Liver (tissue), 3 donors: ENCODE measurements around the gene MYO15B.

ENCODE experiments used
- ATF3 ChIP-seq: IDR thresholded peaks from 2 replicates; pipeline ENCODE4 v1.6.1; 2016; ENCODE audit warnings: antibody characterized with exemption
- CTCF ChIP-seq: fragments of 150-350 bp; IDR thresholded peaks from 2 replicates; pipeline ENCODE4 v1.5.1; 2017; ENCODE audit warnings: improper control_type of control experiment, low read depth, low read length; ENCODE audit not compliant: missing input control
- EGR1 ChIP-seq, 2 donors: IDR thresholded peaks; 2 replicates each; pipeline ENCODE4 v1.6.1; 2016 to 2018; ENCODE audit warnings: antibody characterized with exemption in 2 of 2, low read depth in 2 of 2
- GABPA ChIP-seq, 2 donors: IDR thresholded peaks in 1 of 2; conservative IDR thresholded peaks in 1 of 2; 2 replicates each; pipeline ENCODE4 v1.6.1; 2016; ENCODE audit warnings: antibody characterized with exemption in 2 of 2, mild to moderate bottlenecking in 1 of 2, moderate library complexity in 1 of 2
- HNF4G ChIP-seq: IDR thresholded peaks from 2 replicates; pipeline ENCODE4 v1.6.1; 2016; ENCODE audit warnings: antibody characterized with exemption
- JUND ChIP-seq, 2 donors: IDR thresholded peaks; 2 replicates each; pipeline ENCODE4 v1.6.1; 2016; ENCODE audit warnings: antibody characterized with exemption in 2 of 2
- RAD21 ChIP-seq, 2 donors: IDR thresholded peaks; 2 replicates each; pipeline ENCODE4 v1.6.1; 2016; ENCODE audit warnings: antibody characterized with exemption in 2 of 2, mild to moderate bottlenecking in 2 of 2
- RXRA ChIP-seq, 2 donors: IDR thresholded peaks; 2 replicates each; pipeline ENCODE4 v1.6.1; 2017 to 2018; ENCODE audit warnings: antibody characterized with exemption in 2 of 2, mild to moderate bottlenecking in 1 of 2
- SP1 ChIP-seq: IDR thresholded peaks from 2 replicates; pipeline ENCODE4 v1.6.1; 2018; ENCODE audit warnings: antibody characterized with exemption, mild to moderate bottlenecking
- TAF1 ChIP-seq: conservative IDR thresholded peaks from 2 replicates; pipeline ENCODE4 v1.6.1; 2016; ENCODE audit warnings: antibody characterized with exemption, mild to moderate bottlenecking
- YY1 ChIP-seq: IDR thresholded peaks from 2 replicates; pipeline ENCODE4 v1.6.1; 2016; ENCODE audit warnings: antibody characterized with exemption, mild to moderate bottlenecking
- TF ChIP-seq, protein P1 (sequence below): IDR thresholded peaks from 2 replicates; pipeline ENCODE4 v1.6.1; 2016; ENCODE audit warnings: antibody characterized with exemption
- TF ChIP-seq, protein P2 (sequence below): IDR thresholded peaks from 2 replicates; pipeline ENCODE4 v1.6.1; 2016; ENCODE audit warnings: antibody characterized with exemption, mild to moderate bottlenecking
- donor health status: healthy.
- donor health status: healthy.

GRCh38 chr17:75571885-75572215 lies 15.8 kb upstream of the MYO15B start:
- TF ChIP-seq CTCF (no peak), JUND (IDR thresholded peaks at IDR 0.05) (no peak), TAF1 (no peak), SP1 (no peak), EGR1 (IDR thresholded peaks at IDR 0.05; ENCODE audit: low read depth in 2 of 2) (no peak), RAD21 (IDR thresholded peaks at IDR 0.05) (no peak), RXRA (IDR thresholded peaks at IDR 0.05) (no peak), YY1 (no peak), ATF3 (no peak), GABPA (IDR thresholded peaks at IDR 0.05 in 1 of 2, conservative IDR thresholded peaks at IDR 0.05 in 1 of 2) (no peak), HNF4G (no peak)
- TF ChIP-seq, protein P1, sequence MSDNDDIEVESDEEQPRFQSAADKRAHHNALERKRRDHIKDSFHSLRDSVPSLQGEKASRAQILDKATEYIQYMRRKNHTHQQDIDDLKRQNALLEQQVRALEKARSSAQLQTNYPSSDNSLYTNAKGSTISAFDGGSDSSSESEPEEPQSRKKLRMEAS: no peak
- TF ChIP-seq, protein P2, sequence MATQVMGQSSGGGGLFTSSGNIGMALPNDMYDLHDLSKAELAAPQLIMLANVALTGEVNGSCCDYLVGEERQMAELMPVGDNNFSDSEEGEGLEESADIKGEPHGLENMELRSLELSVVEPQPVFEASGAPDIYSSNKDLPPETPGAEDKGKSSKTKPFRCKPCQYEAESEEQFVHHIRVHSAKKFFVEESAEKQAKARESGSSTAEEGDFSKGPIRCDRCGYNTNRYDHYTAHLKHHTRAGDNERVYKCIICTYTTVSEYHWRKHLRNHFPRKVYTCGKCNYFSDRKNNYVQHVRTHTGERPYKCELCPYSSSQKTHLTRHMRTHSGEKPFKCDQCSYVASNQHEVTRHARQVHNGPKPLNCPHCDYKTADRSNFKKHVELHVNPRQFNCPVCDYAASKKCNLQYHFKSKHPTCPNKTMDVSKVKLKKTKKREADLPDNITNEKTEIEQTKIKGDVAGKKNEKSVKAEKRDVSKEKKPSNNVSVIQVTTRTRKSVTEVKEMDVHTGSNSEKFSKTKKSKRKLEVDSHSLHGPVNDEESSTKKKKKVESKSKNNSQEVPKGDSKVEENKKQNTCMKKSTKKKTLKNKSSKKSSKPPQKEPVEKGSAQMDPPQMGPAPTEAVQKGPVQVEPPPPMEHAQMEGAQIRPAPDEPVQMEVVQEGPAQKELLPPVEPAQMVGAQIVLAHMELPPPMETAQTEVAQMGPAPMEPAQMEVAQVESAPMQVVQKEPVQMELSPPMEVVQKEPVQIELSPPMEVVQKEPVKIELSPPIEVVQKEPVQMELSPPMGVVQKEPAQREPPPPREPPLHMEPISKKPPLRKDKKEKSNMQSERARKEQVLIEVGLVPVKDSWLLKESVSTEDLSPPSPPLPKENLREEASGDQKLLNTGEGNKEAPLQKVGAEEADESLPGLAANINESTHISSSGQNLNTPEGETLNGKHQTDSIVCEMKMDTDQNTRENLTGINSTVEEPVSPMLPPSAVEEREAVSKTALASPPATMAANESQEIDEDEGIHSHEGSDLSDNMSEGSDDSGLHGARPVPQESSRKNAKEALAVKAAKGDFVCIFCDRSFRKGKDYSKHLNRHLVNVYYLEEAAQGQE: no peak
